Mesothelial cell of epicardium (in vitro differentiated cells): Measurements from ENCODE around the gene CCDC83. TPM values are rescaled to one million over a fixed set of nuclear protein-coding genes. Genes with fewer than 3 reads are reported as not detected.

ENCODE experiments used
- DNase-seq, 2 experiments: peaks; one replicate each; pipeline ENCODE4 v3.0.0; 2021; ENCODE audit warnings: low spot score in 2 of 2; ENCODE audit not compliant: unreplicated experiment in 2 of 2
- H3K27ac Mint-ChIP-seq: 2 replicates; pipeline ENCODE4 v1.8.0; 2021; ENCODE audit warnings: mixed read lengths
- H3K27me3 Mint-ChIP-seq: 2 replicates; pipeline ENCODE4 v1.8.0; 2021; ENCODE audit warnings: low read depth, mixed read lengths
- H3K36me3 Mint-ChIP-seq: 2 replicates; pipeline ENCODE4 v1.8.0; 2021; ENCODE audit warnings: mixed read lengths
- H3K4me1 Mint-ChIP-seq: 2 replicates; pipeline ENCODE4 v1.8.0; 2021; ENCODE audit warnings: mixed read lengths
- H3K4me3 Mint-ChIP-seq: 2 replicates; pipeline ENCODE4 v1.8.0; 2021; ENCODE audit warnings: mild to moderate bottlenecking, moderate library complexity, mixed read lengths
- H3K9me3 Mint-ChIP-seq: 2 replicates; pipeline ENCODE4 v1.8.0; 2021; ENCODE audit warnings: mixed read lengths
- total RNA-seq: library from RNA; stranded (reverse); gene quantifications from 3 replicates; pipeline ENCODE4 v1.2.1, GENCODE V29; 2021
- TF ChIP-seq, protein P1 (sequence below): fragments of 200-600 bp; sonication (generic); IDR thresholded peaks from one replicate; pipeline ENCODE4 v1.5.0; 2021; ENCODE audit warnings: antibody characterized with exemption; ENCODE audit not compliant: unreplicated experiment

CCDC83 gene
- not detected in 3 replicates for total RNA-seq

DNA sequence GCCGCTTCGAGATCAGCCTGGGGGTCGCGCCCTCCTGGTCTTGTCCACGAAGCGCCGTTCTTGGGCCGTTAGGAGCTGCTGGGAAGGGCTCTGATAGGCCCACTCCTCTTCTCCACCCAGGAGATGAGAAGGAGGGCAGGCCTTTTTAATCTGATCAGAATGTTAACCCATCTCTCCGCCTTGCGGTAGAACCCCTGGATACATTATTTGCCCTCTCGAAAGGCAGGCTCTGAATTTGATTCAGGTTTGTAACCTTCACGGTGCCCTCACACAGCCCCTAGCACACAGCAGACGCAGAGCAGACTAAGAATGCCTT, at the start of gene CCDC83:
Gene CCDC83 (plus strand): TSS at position 43 of the 316 bp plus-strand sequence. CDS start 9,741 bp downstream, outside the sequence.
- Mint-ChIP-seq H3K36me3 (peaks cover 14% of the 10 kb centered on the region), H3K27ac (peak within 1 kb of the TSS; percentile 89), H3K4me1 (peaks cover 10% of the 10 kb centered on the region), H3K9me3 (peaks cover 18% of the 10 kb centered on the region), H3K4me3 (peak within 1 kb of the TSS; percentile 80), H3K27me3 (no peaks in the 10 kb centered on the region)
- DNase-seq = no peak
- TF ChIP-seq, protein P1, sequence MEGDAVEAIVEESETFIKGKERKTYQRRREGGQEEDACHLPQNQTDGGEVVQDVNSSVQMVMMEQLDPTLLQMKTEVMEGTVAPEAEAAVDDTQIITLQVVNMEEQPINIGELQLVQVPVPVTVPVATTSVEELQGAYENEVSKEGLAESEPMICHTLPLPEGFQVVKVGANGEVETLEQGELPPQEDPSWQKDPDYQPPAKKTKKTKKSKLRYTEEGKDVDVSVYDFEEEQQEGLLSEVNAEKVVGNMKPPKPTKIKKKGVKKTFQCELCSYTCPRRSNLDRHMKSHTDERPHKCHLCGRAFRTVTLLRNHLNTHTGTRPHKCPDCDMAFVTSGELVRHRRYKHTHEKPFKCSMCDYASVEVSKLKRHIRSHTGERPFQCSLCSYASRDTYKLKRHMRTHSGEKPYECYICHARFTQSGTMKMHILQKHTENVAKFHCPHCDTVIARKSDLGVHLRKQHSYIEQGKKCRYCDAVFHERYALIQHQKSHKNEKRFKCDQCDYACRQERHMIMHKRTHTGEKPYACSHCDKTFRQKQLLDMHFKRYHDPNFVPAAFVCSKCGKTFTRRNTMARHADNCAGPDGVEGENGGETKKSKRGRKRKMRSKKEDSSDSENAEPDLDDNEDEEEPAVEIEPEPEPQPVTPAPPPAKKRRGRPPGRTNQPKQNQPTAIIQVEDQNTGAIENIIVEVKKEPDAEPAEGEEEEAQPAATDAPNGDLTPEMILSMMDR = no peak

DNA sequence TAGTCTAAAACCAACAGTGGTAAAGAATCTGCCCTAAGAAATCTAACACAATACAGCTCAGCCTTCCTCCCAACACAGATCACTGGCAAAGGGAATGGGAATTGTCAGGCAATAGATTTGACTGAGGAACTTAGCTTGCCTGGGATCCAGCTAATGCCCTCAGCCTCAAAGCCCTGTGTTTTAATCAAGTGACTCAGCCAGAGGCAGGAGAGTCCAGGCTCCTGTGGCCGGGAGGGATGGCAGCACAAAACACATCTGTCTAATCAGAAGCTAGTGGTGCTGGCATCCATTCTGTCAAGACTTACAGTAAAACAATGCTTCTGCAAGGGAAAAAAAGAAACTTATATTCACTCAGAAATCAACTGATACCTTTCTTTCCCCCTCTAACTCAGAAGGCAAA, 49.8 kb upstream of the CCDC83 start:
- Mint-ChIP-seq H3K36me3 (no peaks in the 10 kb centered on the region), H3K4me1 (peaks cover 8% of the 10 kb centered on the region), H3K27me3 (peaks cover 4% of the 10 kb centered on the region), H3K4me3 (no peak overlapping the region), H3K9me3 (no peaks in the 10 kb centered on the region), H3K27ac (no peak overlapping the region)
- TF ChIP-seq, protein P1 = no peak
- no peak for DNase-seq

DNA sequence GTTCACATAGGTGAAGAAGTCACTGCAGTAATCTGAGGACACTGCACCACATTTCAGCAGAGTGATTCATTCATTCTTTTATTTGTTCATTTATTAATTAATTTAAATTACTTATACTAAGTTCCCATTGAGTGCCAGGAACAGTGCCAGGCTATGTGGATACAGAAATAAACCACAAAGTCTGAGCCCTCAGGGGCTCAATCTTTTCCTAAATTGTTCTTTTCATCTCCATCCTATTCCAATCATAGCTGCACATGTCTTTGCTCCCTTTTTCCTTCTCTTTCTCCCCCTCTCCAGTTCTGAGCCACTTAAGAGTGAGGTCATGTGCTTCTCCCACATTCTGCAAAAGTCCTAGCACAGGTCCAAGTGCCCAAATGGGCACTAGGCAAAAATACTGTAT, 49.2 kb upstream of the CCDC83 start:
- TF ChIP-seq, protein P1 = no peak

DNA sequence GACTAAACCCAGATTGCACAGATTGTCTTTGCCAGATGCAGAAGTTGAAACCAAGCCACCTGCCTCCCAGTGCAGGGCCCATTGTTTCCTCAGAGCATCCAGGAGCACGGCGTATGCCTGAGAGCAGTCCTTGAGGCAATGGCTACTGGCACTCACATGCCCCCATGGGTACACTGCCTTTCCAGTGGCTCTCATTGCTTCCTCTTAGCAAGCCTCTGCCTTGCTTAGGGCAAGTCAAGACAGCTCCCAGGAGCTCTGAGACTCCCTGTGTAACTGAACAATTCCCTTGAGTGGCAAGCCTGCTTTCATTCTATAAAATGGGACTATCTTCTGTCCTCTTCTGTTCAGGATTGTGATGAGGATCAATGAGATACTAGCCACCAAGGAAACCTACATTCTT, 48.3 kb upstream of the CCDC83 start:
- Mint-ChIP-seq H3K4me1 (peaks cover 15% of the 10 kb centered on the region), H3K27me3 (peaks cover 10% of the 10 kb centered on the region), H3K9me3 (no peaks in the 10 kb centered on the region), H3K27ac (no peak overlapping the region), H3K36me3 (no peaks in the 10 kb centered on the region), H3K4me3 (no peak overlapping the region)
- TF ChIP-seq, protein P1 = no peak
- no peak for DNase-seq

More for the DNA sequence above, 49.2 kb upstream of the CCDC83 start:
- no peak for DNase-seq
- Mint-ChIP-seq H3K9me3 (no peaks in the 10 kb centered on the region), H3K4me1 (peaks cover 11% of the 10 kb centered on the region), H3K27ac (no peak overlapping the region), H3K4me3 (no peak overlapping the region), H3K36me3 (no peaks in the 10 kb centered on the region), H3K27me3 (peaks cover 5% of the 10 kb centered on the region)

DNA sequence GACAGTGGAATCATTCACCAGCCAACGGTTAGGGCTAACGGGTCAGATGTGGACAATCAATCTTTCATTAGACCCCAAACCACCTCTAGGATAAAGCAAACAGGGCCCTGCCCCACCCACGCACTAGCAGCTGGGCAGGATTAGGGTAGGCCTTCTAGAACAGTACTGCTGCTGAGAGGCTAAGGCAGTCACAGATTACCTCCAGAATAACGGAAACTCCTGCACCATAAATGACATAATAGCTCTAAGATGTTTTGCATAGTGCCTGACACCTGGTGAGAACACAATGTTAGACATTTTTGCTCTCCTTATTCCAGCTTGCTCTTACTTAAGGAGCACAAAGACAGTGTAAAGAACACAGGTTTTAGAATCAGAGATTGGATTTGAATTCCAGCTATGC, 46.0 kb upstream of the CCDC83 start:
- H3K36me3 Mint-ChIP-seq = no peaks in the 10 kb centered on the region
- no peak overlapping the region for H3K27ac Mint-ChIP-seq
- no peak for DNase-seq
- TF ChIP-seq, protein P1 = no peak
- H3K4me1 Mint-ChIP-seq = peaks cover 15% of the 10 kb centered on the region
- peaks cover 23% of the 10 kb centered on the region for H3K27me3 Mint-ChIP-seq
- no peak overlapping the region for H3K4me3 Mint-ChIP-seq
- H3K9me3 Mint-ChIP-seq = no peaks in the 10 kb centered on the region

DNA sequence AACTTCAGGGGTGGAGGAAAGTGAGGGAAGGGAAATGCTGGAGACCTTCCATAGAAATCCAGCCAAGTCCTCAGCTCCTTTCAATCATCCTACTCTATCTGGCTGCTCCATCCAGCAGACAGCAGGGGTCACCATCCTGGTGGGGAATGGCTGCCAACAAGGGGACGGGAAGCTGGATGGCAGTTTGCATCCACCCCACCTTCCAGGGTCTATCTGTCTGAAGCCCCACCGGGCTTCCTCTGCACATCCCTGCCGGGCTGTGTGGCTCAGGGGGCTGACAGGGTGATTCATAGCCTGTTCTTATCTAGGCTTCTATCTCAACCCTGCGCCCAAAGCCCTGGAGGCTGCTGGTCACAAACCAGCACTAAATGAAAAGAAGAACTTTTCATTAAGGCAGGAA, 45.3 kb upstream of the CCDC83 start:
- Mint-ChIP-seq H3K4me1 (peaks cover 15% of the 10 kb centered on the region), H3K4me3 (peak overlapping the region; percentile 70), H3K27ac (no peak overlapping the region), H3K36me3 (no peaks in the 10 kb centered on the region), H3K27me3 (peaks cover 23% of the 10 kb centered on the region), H3K9me3 (no peaks in the 10 kb centered on the region)
- TF ChIP-seq, protein P1 = no peak
- DNase-seq = no peak
